A673 (cell line): Measurements from ENCODE around the gene ZNF669. TPM values are rescaled to one million over a fixed set of nuclear protein-coding genes. Genes with fewer than 3 reads are reported as not detected.
A peak's percentile ranks its signal among the peaks of the same experiment; 100 is the strongest.
"Not testable (repeated sequence)": the region's sequence is repeated elsewhere in the genome, so short reads cannot be mapped to it uniquely, and the experiment has no call there.

Experiments
- BruUV-seq: library from RNA; stranded (reverse); fragments of 400-500 nt; replicated peaks from 2 replicates; lab custom pipeline; 2021; lab: Mats Ljungman, UMichigan
- CTCF ChIA-PET: fragments of 300-600 bp; sonication (Branson Sonifier 250); formaldehyde crosslinking; loops from one replicate; lab custom pipeline; 2022; ENCODE audit warnings: antibody characterized with exemption; lab: Charles Lee
- POLR2A ChIA-PET: fragments of 300-600 bp; sonication (Branson Sonifier 250); formaldehyde crosslinking; loops from one replicate; lab custom pipeline; 2022; ENCODE audit warnings: antibody characterized with exemption; ENCODE audit not compliant: low non-redundant PET; lab: Charles Lee
- DNase-seq: peaks from one replicate; pipeline ENCODE4 v3.0.0-alpha.2; 2015; ENCODE audit warnings: low spot score
- H3K27ac ChIP-seq: fragments of 200-600 bp; sonication (generic); 2 replicates; pipeline ENCODE4 v1.5.1; 2016; ENCODE audit warnings: mixed run types, low read depth, mild to moderate bottlenecking, mixed read lengths, antibody characterized with exemption, low read length; ENCODE audit not compliant: poor library complexity, severe bottlenecking
- H3K27me3 ChIP-seq: fragments of 200-600 bp; sonication (generic); replicated peaks from 2 replicates; pipeline ENCODE4 v1.6.1; 2017; ENCODE audit warnings: mixed run types, low read depth, mild to moderate bottlenecking, mixed read lengths, antibody characterized with exemption, low read length; ENCODE audit not compliant: insufficient read depth, poor library complexity
- H3K36me3 ChIP-seq: fragments of 200-600 bp; sonication (generic); 2 replicates; pipeline ENCODE4 v1.6.1; 2016; ENCODE audit warnings: mixed run types, mild to moderate bottlenecking, mixed read lengths, antibody characterized with exemption, low read length; ENCODE audit not compliant: insufficient read depth, poor library complexity, severe bottlenecking
- H3K4me1 ChIP-seq: fragments of 200-600 bp; sonication (generic); 2 replicates; pipeline ENCODE4 v1.6.1; 2017; ENCODE audit warnings: mixed run types, mild to moderate bottlenecking, mixed read lengths, antibody characterized with exemption, low read length; ENCODE audit not compliant: insufficient read depth, poor library complexity, severe bottlenecking
- H3K4me3 ChIP-seq: fragments of 200-600 bp; sonication (generic); 2 replicates; pipeline ENCODE4 v1.5.1; 2016; ENCODE audit warnings: low read depth, mixed run types, mild to moderate bottlenecking, mixed read lengths, low read length; ENCODE audit not compliant: poor library complexity, severe bottlenecking
- H3K9me3 ChIP-seq: fragments of 200-600 bp; sonication (generic); 2 replicates; pipeline ENCODE4 v1.6.1; 2016; ENCODE audit warnings: mixed run types, low read depth, mild to moderate bottlenecking, mixed read lengths, antibody characterized with exemption, low read length; ENCODE audit not compliant: poor library complexity, severe bottlenecking
- EZH2 ChIP-seq: fragments of 200-600 bp; sonication (generic); IDR thresholded peaks from 2 replicates; pipeline ENCODE4 v1.6.1; 2017; ENCODE audit warnings: borderline replicate concordance, low read depth, mild to moderate bottlenecking, mixed read lengths, antibody characterized with exemption, low read length; ENCODE audit not compliant: poor library complexity, severe bottlenecking
- intact Hi-C: fragments of 100-400 bp; cut with micrococcal nuclease; formaldehyde crosslinking; loops from one replicate; pipeline ENCODE4 v1.10.0; 2022; ENCODE audit not compliant: unreplicated experiment
- total RNA-seq: library from RNA; stranded (reverse); gene quantifications from 2 replicates; pipeline ENCODE4 v1.2.3, GENCODE V29; 2021
- TF ChIP-seq, protein P1 (sequence below): fragments of 300-800, 200-600 bp; sonication (generic); conservative IDR thresholded peaks from 2 replicates; pipeline ENCODE4 v1.5.1; 2017; ENCODE audit warnings: low read depth, mild to moderate bottlenecking, antibody characterized with exemption, low read length, moderate library complexity, mixed read lengths

ZNF669 gene
- total RNA-seq, 1 experiment from 2014 or later: 13.3 TPM

DNA sequence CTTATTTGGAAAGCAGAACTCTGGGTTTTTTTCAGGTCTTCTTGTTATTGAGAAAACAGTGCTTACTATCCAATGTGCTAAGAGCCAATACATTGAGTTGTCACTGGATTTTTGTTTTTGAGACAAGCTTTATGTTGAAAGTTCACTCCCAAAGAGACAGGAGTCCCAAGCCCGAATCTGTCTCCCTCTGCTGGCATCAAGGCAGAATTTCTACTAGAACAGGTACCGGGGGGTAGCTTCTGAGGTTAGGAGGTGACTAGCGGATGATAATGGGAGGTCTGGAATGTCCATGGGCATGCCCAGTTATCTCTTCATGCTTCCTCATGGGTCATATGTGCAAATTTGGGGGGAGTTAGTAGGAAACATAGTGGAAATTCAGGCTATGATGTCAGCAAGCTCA, 42.5 kb upstream of the ZNF669 start:
- no TSS peak for BruUV-seq
- Histone ChIP-seq H3K27ac (no peak overlapping the region), H3K36me3 (peaks cover 55% of the 10 kb centered on the region), H3K4me1 (no peaks in the 10 kb centered on the region), H3K9me3 (peaks cover 92% of the 10 kb centered on the region), H3K4me3 (no peak overlapping the region), H3K27me3 (no peaks in the 10 kb centered on the region)
- ChIA-PET POLR2A (no interaction called here), CTCF (interaction anchor here (0.5 kb wide), 1 partner anchor 1760 kb away, joined by 3 read pairs; no protein-coding TSS in a partner anchor)
- intact Hi-C loops: no loop called here
- no peak for DNase-seq
- TF ChIP-seq, protein P1, sequence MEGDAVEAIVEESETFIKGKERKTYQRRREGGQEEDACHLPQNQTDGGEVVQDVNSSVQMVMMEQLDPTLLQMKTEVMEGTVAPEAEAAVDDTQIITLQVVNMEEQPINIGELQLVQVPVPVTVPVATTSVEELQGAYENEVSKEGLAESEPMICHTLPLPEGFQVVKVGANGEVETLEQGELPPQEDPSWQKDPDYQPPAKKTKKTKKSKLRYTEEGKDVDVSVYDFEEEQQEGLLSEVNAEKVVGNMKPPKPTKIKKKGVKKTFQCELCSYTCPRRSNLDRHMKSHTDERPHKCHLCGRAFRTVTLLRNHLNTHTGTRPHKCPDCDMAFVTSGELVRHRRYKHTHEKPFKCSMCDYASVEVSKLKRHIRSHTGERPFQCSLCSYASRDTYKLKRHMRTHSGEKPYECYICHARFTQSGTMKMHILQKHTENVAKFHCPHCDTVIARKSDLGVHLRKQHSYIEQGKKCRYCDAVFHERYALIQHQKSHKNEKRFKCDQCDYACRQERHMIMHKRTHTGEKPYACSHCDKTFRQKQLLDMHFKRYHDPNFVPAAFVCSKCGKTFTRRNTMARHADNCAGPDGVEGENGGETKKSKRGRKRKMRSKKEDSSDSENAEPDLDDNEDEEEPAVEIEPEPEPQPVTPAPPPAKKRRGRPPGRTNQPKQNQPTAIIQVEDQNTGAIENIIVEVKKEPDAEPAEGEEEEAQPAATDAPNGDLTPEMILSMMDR: no peak; the same call in 1 of the 2 replicates
- no peak for TF ChIP-seq EZH2

DNA sequence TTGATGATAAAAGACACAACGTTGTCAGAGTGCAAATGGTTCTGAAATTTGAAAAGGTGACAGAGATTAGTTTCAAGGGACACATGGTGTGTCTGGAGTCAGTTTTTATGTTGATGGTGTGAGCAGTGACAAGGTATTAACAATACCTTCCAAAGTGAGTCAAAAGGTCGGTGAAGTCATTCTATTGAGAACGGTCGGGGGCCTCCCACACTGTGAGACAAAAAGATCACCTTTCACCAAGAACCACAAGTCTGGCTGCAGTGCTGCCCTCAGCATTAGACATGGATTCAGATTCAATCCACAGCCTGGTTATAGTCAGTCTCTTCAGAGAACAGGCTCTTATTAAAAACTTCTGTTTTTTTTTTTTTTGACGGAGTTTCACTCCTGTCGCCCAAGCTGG, 41.1 kb upstream of the ZNF669 start:
- Histone ChIP-seq H3K4me1 (no peaks in the 10 kb centered on the region), H3K4me3 (no peak overlapping the region), H3K27me3 (no peaks in the 10 kb centered on the region), H3K9me3 (peaks cover 89% of the 10 kb centered on the region), H3K36me3 (peaks cover 52% of the 10 kb centered on the region), H3K27ac (no peak overlapping the region)
- TF ChIP-seq, protein P1: no peak
- TF ChIP-seq EZH2: no peak
- POLR2A ChIA-PET: no interaction called here
- CTCF ChIA-PET: no interaction called here
- intact Hi-C loops: no loop called here
- BruUV-seq: no TSS peak
- no peak for DNase-seq

DNA sequence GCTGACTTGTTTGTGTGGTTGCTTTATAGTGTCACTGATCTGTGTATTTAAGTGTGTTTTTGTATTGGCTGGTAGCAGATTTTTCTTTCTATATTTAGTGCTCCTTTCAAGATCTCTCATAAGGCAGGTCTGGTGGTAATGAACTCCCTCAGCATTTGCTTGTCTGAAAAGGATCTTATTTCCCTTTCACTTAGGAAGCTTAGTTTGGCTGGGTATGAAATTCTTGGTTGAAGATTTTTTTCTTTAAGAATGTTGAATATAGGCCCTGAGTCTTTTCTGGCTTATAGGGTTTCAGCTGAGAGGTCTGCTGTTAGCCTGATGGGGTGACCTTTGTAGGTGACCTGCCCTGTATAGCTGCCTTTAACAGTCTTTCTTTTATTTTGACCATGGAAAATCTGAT, 35.4 kb upstream of the ZNF669 start:
- H3K27ac ChIP-seq, H3K4me1 ChIP-seq, BruUV-seq, POLR2A ChIA-PET, DNase-seq, H3K27me3 ChIP-seq, intact Hi-C loops, H3K4me3 ChIP-seq, CTCF ChIA-PET: not testable (repeated sequence)
- H3K36me3 ChIP-seq: peaks cover 20% of the 10 kb centered on the region
- peaks cover 77% of the 10 kb centered on the region for H3K9me3 ChIP-seq

DNA sequence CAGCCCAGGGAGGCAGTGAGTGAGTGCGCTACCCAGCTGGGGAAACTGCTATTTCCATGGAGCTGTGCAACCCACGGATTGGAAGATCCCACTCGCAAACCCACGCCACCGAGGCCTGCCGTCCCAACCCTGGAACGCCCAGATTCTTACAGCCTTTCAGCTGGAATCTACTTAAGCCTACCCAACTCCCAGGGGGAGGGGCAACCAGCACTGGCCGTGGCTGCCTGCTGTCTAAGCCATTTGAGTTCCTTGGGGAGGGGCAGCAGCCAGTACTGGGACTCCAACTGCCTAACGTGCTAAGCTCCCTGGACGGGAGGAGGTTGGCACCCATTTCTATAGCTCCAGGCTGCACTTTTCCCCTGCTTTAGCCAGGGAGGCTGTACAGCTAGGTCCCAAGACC, 27.1 kb upstream of the ZNF669 start:
- DNase-seq: no peak
- intact Hi-C loops: no loop called here
- BruUV-seq: no TSS peak
- no peak overlapping the region for H3K27ac ChIP-seq
- no peak for TF ChIP-seq EZH2
- TF ChIP-seq, protein P1: no peak
- POLR2A ChIA-PET: no interaction called here
- no peak overlapping the region for H3K4me3 ChIP-seq
- CTCF ChIA-PET: no interaction called here
- no peaks in the 10 kb centered on the region for H3K4me1 ChIP-seq
- H3K9me3 ChIP-seq: peaks cover 46% of the 10 kb centered on the region
- H3K27me3 ChIP-seq: no peaks in the 10 kb centered on the region
- H3K36me3 ChIP-seq: peaks cover 19% of the 10 kb centered on the region

DNA sequence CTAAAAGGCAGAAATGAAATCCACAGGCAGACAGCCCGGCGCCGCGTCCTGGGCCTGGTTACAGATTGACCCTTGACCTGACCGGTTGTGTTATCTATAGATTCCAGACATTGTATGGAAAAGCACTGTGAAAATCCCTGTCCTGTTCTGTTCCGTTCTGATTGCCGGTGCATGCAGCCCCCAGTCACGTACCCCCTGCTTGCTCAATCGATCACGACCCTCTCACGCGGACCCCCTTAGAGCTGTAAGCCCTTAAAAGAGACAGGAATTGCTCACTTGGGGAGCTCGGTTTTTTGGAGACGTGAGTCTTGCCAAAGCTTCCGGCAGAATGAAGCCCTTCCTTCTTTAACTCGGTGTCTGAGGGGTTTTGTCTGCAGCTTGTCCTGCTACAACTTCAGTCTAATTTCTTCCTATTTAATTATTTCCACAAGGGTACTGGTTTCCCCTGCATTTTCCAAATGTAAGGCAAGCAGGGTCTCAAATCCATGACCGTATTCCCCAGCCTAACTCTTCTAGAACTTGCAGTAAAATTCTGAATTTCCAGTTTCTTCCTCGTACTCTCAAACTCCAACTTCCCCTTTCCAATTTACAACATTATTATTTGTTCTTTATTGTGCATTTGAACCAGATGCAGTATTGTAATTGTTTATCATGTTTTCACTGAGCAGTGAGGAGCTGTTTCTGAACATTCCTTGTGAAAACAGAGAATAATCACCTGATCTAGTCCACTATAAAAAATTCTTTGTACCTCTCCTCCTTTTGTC, 23.5 kb upstream of the ZNF669 start:
- Histone ChIP-seq H3K4me3 (peak overlapping the region; percentile 19), H3K9me3 (peaks cover 17% of the 10 kb centered on the region), H3K36me3 (peaks cover 17% of the 10 kb centered on the region)
- BruUV-seq, H3K27ac ChIP-seq, H3K27me3 ChIP-seq, DNase-seq, H3K4me1 ChIP-seq, POLR2A ChIA-PET, CTCF ChIA-PET: not testable (repeated sequence)
- intact Hi-C loops: loop anchor here (2.0 kb wide), 1 partner anchor 41 kb away; no protein-coding TSS in a partner anchor
